ENCODE measurements around the gene GPR158.
"Not testable (repeated sequence)": the region's sequence is repeated elsewhere in the genome, so short reads cannot be mapped to it uniquely, and the experiment has no call there.

The GPR158 gene

GRCh38 chr10:25304606-25305005 is 129.8 kb downstream of the GPR158 start:
- DNase-seq: no peak

GRCh38 chr10:25306386-25306785 is 131.6 kb downstream of the GPR158 start:
- DNase-seq: no peak

GRCh38 chr10:25308278-25308677 is 133.5 kb downstream of the GPR158 start:
- no peak for DNase-seq

- not testable (repeated sequence) for DNase-seq
Observed at GRCh38 chr10:25317596-25318211, 142.9 kb downstream of the GPR158 start.

DNA sequence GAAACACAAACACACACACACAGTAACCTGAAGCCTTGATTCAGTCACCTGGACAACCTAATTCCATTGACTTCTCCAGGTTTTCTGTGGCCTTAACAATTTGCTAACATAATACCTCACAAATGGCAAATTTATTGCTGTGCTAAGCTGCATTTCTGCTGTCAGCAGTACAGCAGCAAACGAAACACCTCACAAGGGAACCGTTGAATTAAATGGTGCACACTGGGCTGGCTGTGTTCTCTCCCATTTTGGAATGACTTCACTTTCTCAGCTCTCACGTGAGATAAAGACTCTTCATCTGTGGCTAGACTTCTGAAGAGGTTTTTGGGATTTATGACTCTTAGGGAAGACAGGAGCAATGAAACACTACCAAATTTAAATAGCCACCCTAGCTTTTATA is 152.5 kb downstream of the GPR158 start:
- no peak for DNase-seq

DNA sequence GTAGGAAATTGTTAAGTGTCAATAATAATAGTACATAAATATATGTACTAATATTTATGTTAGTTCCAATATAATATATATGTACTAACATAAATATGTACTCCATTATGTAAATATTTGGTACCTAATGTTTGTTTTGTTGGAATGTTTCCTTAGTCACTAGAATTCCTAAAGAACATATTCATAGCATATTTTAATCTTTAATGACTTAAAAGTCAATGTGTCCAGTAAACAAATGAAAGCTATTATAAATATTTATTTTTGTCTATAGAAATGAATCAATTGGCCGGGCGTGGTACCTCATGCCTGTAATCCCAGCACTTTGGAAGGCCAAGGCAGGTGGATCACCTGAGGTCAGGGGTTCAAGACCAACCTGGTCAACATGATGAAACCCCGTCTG is 153.6 kb downstream of the GPR158 start:
- DNase-seq: no peak

GRCh38 chr10:25329587-25329986 is 154.8 kb downstream of the GPR158 start:
- not testable (repeated sequence) for DNase-seq

GRCh38 chr10:25334445-25334844 is 159.6 kb downstream of the GPR158 start:
- no peak for DNase-seq

GRCh38 chr10:25336330-25336729 is 161.5 kb downstream of the GPR158 start:
- no peak for DNase-seq

DNA sequence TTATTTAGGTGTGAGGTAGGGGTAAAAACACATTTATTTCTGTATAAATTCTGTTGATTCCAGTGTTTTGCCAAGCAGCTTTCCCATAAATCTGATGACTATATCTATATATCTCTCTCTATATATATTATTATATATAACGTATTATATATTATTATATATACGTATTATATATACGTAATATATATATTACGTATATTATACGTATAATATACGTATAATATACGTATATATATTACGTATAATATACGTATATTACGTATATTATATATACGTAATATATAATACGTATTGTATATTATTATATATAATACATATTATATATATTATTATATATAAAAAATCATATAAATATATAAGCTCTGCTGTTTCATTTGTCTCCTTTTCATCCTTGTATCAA is 163.5 kb downstream of the GPR158 start:
- no peak for DNase-seq

- no peak for DNase-seq
Observed at GRCh38 chr10:25339966-25340365, 165.2 kb downstream of the GPR158 start.

DNA sequence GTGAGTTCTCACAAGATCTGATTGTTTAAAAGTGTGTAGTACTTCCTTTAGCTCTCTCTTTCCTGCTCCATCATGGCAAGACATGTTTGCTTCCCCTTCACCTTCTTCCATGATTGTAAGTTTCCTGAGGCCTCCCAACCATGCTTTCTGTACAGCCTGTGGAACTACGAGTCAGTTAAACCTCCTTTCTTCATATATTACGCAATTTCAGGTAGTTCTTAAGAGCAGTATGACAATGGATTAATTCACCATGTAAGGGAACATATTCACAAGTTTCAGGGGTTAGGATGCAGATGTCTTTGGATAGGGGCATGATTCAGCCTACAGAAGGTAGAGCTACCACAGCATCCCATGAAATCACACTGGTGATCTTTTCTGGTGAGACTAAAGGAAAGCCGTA is 174.7 kb downstream of the GPR158 start:
- DNase-seq: no peak

- DNase-seq: no peak
Observed at GRCh38 chr10:25356609-25357008, 181.8 kb downstream of the GPR158 start.

DNA sequence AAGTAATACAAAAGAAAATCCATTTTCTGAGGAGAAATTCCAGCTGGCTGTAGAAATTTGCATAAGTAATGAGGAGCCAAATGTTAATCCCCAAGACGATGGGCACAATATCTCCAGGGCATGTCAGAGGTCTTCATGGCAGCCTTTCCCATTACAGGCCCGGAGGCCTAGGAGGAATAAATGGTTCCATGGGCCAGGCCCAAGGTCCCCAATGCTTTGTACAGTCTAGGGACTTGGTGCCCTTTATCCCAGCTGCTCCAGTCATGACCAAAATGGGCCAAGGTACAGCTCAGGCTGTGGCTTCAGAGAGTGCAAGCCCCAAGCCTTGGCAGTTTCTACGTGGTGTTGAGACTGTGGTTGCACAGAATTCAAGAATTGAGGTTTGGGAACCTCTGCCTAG is 182.5 kb downstream of the GPR158 start:
- no peak for DNase-seq

DNA sequence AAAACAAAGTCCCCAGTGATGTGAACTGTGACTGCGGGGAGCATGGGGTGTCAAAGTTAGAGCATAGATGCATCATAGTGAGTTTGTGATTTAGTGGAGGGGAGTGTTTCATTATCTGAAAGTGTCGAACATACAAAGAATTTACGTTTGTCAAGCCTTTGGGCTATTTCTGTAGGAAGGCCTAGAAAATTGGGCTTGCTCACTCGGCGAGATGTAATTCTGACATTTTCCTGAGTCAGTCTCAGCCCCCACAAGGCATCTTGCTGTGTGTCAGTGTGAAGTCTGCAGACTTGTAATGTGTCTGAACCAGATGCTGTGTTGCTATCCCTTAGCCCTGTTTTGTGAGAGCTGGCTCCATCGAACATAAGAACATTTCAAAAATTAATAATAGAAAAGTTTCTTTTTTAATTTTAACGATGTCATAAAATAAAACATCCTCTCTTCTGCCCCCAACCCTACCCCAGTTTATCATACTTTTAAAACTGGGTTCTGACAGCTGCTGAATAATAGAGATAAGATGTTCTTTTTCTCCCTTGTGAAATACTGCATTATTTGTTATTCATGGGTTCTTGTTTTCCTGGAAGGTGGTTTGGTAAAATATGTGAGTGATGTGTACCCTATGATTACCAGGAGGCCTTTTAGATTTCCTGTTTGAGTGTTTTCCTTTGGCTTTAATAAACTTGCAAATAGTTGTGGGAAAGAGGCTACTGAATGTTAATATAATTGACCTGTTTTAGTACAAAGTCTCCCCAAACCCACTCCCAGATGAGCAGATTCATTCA is 207.4 kb downstream of the GPR158 start:
- no peak for DNase-seq

DNA sequence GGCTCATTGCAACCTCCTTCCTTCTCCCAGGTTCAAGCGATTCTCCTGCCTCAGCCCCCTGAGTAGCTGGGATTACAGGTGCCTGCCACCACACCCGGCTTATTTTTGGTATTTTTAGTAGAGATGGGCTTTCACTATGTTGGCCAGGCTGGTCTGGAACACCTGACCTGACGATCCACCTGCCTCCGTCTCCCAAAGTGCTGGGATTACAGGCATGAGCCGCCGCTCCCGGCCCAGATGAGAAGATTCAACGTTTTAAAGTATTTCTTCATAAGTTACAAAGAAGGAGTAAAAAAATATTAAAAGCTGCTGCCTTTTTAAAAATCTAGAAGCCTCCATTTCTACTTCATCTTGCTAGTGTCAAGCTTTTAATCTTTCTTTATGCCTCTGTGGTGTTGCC is 208.1 kb downstream of the GPR158 start:
- DNase-seq: not testable (repeated sequence)

DNA sequence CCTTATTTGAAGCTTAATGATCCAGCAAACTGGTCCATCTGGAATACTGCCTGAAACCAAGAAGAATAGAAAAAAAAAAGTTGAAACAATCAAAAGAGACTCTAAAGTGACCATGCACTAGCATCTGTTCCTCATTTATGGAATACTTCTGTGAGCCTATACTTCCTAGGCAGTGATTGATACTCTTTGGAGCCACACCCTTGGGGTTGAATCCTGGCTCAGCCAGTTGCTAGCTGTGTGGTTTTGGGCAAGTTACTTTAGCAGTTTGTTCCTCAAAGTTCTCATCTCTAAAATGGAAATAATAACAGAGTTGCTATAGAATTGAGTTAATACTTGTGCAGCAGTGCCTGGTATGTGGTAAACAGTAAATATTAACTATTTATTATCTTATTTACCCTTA is 208.9 kb downstream of the GPR158 start:
- no peak for DNase-seq

DNA sequence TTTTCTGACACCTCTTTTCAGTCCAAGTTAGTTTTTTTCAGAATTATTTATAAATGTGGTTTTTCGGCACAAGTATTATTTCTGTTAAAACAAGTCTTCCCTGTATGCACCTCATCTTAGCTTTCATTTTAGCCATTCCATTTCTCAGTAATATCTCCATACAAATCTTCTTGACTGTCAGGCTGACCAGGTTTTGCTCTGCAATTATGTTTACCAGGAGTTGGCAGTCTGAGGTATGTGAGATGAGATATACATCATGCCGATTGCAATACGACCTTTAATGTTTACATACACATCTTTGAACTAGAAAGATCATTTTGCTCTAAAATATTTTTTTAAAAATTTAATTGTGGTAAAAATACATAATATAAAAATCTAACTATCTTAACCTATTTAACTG is 209.8 kb downstream of the GPR158 start:
- no peak for DNase-seq

DNA sequence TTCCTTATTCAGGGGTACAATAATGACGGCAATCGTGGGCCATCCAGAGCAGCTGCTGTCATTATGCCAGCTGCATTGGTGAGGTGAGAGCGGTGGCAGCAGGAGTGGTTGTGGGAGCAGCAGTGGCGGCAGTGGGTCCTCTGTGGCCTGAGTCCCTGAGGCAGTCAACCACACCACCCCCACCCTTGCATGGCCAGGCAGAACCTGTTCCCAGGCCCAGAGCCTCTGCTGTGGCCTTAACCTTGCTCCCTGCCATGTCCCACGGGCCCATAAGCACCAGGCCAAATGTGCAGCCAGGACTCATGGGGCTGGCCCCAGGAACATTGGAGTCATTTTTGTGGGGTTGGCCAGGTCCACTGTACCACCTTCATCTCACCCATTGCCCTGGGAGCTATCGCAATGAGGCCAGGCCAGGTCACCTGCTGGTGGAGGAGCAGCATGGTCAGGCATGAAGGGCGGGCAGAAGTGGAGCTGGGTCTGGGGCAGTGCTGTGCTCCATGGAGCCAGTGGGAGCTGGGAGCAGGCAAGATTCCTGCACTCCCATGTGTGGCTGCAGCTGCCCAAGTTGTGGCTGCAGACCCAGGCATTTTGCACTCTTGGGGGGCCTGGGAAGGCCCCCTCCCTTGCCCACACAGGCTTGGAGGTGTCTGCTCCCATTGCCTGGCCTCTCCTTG is 213.5 kb downstream of the GPR158 start:
- no peak for DNase-seq

DNA sequence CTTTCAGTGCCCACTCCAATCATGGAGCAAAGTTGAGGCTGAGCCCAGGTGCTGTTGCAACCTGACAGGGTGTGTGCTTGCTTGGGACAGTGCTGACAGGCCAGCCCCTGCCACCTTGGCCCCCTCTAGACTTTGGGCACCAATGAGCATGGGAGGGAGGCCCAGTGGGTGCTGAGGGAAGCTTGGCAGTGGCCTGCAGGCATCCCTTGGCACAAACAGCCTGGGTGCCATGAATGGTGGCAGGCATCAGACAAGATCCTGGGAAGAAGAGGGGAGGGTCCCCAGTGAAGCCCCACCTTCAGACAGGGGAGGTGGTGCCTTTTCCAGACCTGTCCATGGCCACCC is 214.0 kb downstream of the GPR158 start:
- DNase-seq: no peak

- no peak for DNase-seq
Observed at GRCh38 chr10:25390733-25391132, 215.9 kb downstream of the GPR158 start.

GRCh38 chr10:25392132-25392531 is 217.3 kb downstream of the GPR158 start:
- no peak for DNase-seq

DNA sequence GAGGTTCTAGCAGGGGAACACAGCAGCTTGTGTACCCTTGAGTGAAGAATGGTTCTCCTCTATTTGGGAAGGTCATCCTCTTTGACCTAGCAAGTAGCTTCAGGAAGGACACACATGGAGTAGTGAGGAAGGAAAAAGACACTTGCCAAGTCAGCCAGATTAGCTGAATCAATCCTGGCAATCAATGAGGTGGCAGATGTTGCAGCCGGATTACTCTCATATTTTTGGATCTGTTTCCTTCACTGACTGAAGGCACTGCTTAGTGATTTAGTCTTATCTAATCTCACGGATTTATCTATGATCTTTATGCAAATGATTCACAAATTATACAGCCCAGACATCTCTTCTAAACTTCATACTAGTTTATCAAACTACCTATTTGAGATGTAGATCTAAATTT is 218.8 kb downstream of the GPR158 start:
- no peak for DNase-seq

DNA sequence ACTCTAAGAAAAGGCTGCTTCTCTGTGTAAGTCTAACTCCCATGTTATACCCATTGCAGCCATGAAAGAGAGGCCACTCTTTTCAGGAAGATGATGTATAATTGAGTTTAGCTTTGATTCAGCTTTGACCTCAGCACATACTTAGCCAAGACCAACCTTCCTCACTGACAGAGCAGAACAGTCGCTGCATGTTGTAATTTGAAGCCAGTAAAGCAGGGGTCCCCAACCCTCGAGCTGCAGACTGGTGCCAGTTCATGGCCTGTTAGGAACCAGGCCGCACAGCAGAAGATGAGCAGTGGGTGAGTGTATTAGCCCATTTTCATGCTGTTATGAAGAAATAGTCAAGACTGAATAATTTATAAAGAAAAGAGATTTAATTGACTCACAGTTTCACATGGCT is 223.9 kb downstream of the GPR158 start:
- no peak for DNase-seq
